ENCODE measurements around the gene MTSS2.
A peak's percentile ranks its signal among the peaks of the same experiment; 100 is the strongest.

Gene MTSS2

DNA sequence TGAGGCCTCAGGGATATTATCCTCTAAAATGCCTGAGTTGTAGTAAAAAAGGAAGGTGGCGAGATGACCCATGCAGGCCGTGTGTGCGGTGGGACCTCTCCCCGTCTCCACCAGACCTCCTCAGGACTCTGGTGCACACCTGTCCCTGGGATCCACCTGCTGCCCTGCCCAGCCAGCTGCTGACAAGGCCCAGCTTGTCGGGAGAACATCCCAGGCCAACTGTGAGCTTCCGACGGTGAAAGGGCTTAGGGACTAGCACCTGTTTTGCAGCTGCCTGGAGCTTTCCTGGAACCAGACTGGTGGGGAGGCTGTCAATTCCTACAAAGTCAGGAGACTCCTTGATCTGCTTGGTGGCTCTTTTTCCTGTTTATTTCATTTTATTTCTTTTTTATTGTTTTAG, 27.9 kb downstream of the MTSS2 start:
- TF ChIP-seq, protein P1, sequence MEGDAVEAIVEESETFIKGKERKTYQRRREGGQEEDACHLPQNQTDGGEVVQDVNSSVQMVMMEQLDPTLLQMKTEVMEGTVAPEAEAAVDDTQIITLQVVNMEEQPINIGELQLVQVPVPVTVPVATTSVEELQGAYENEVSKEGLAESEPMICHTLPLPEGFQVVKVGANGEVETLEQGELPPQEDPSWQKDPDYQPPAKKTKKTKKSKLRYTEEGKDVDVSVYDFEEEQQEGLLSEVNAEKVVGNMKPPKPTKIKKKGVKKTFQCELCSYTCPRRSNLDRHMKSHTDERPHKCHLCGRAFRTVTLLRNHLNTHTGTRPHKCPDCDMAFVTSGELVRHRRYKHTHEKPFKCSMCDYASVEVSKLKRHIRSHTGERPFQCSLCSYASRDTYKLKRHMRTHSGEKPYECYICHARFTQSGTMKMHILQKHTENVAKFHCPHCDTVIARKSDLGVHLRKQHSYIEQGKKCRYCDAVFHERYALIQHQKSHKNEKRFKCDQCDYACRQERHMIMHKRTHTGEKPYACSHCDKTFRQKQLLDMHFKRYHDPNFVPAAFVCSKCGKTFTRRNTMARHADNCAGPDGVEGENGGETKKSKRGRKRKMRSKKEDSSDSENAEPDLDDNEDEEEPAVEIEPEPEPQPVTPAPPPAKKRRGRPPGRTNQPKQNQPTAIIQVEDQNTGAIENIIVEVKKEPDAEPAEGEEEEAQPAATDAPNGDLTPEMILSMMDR (IDR thresholded peaks at IDR 0.05) = no peak
- H3K36me3 ChIP-seq = peaks cover 3 to 57% (median 3%) of the 10 kb centered on the region in 3 donors
- H3K9me3 ChIP-seq = no peaks in the 10 kb centered on the region
- no peaks in the 10 kb centered on the region for H3K27me3 ChIP-seq
- intact Hi-C loops (cut with DNase I; ENCODE audit: low total_unique reads) = loop anchor here (10.0 kb wide), 1 partner anchor 293 kb away; no protein-coding TSS in a partner anchor
- no peak overlapping the region for H3K27ac ChIP-seq
- peak in 1 of 2 donors; percentile 55 for DNase-seq
- H3K4me1 ChIP-seq = peaks cover 0 to 23% (median 13%) of the 10 kb centered on the region in 4 donors
- H3K4me3 ChIP-seq = no peak overlapping the region

DNA sequence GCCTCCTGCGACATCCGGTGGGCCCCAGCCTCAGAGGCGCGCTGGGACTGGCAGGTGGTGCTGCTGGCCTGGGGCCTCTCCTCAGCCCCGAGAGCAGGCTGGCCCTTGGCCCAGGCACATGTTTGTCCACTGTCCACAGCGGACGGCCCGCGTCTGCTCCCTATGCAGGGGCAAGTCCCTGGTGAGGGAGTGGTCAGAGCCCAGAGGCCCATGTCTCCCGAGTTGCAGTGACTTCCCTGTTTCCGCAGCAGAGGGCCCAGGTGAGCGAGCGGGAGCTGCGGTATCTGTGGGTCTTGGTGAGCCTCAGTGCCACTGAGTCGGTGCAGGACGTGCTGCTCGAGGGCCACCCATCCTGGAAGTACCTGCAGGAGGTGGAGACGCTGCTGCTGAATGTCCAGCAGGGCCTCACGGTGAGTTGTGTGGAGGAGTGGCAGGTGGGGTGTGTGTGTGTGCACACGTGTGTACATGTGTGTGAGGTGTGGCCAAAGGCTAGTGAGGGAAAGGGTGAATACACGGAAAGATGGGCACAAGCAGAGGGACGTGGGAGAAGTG, 29.1 kb downstream of the MTSS2 start:
- H3K27ac ChIP-seq = no peak overlapping the region
- no peak for DNase-seq
- H3K4me3 ChIP-seq = no peak overlapping the region
- TF ChIP-seq, protein P1 (IDR thresholded peaks at IDR 0.05) = no peak
- H3K4me1 ChIP-seq = peaks cover 0 to 12% (median 5%) of the 10 kb centered on the region in 4 donors
- intact Hi-C loops (cut with DNase I; ENCODE audit: low total_unique reads) = loop anchor here (10.0 kb wide), 1 partner anchor 292 kb away; no protein-coding TSS in a partner anchor
- no peaks in the 10 kb centered on the region for H3K27me3 ChIP-seq
- peaks cover 0 to 48% (median 0%) of the 10 kb centered on the region in 3 donors for H3K36me3 ChIP-seq
- no peaks in the 10 kb centered on the region for H3K9me3 ChIP-seq

DNA sequence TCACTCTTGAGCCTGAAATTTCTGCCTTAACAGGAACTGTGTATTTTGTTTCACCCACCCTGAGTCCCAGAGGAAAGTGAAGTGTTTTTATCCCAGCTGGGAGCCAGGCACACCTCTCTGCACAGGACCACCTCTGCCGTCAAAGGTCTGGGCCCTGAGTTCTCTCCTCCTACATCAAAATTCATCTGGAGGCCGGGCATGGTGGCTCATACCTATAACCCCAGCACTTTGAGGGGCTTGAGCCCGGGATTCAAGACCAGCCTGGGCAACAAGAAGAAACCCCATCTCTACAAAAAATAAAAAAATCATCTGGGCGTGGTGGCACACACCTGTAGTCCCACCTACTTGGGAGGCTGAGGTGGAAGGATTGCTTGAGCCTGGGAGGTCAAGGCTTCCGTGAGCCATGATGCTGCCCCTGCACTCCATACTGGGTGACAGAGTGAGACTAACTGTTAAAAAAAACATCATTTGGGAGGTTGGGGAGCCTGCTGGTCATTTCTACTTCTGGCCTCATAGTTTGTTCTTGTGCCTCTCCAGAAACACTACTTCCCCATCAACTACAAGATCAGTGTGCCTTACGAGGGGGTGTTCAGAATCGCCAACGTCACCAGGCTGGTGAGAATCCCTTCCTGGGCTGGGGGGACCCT, 29.7 kb downstream of the MTSS2 start:
- Histone ChIP-seq H3K4me3 (no peak overlapping the region), H3K27ac (no peak overlapping the region), H3K9me3 (no peaks in the 10 kb centered on the region), H3K4me1 (peaks cover 0 to 12% (median 5%) of the 10 kb centered on the region in 4 donors), H3K36me3 (peaks cover 0 to 45% (median 0%) of the 10 kb centered on the region in 3 donors), H3K27me3 (no peaks in the 10 kb centered on the region)
- TF ChIP-seq, protein P1 (IDR thresholded peaks at IDR 0.05) = no peak
- intact Hi-C loops (cut with DNase I; ENCODE audit: low total_unique reads) = loop anchor here (10.0 kb wide), 1 partner anchor 291 kb away; no protein-coding TSS in a partner anchor
- DNase-seq = no peak

DNA sequence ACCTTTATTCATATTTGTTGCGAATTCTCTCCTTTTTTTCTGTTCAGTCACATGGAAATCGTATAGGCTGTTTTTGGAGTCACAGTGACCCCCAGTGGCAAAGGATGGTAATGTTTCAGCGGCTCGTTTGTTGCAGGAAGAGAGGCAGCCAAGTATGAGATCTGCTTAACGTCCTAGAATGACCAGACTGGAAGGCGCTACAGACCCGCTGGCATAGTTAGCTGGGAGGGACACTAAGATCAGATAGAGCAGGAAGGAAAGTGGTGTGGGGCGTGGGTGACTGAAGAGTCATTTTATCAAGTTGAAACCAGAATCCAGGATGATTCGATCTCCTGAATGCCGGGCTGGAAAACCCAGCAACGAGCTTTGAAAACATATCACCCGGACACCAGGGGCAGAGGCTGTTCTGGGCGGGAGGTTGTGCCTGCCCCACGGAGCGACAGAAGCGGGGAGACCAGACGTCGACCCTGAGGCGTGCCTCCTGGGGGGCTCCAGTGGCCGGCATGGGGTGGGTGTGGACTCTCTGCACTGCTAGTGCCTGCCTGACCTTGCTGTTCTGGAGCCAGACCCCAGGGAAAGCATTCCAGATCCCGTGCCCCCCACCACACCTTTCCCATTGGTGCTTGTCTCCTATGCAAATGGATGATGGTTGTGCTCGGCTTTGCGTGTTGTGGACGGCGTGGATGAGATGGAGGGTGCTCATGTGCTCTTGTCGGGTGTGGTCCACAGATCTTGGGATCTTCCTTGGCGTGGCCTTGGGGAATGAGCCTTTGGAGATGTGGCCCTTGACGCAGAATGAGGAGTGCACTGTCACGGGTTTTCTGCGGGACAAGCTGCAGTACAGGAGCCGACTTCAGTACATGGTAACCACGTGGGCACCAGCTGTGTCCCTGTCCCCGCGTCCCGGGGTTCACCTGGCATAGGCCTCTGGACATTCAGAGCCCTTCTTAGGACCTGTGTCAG, 31.8 kb downstream of the MTSS2 start:
- TF ChIP-seq, protein P1 (IDR thresholded peaks at IDR 0.05) = peak; percentile 87 to 96
- no peaks in the 10 kb centered on the region for H3K9me3 ChIP-seq
- H3K4me1 ChIP-seq = peaks cover 0 to 6% (median 5%) of the 10 kb centered on the region in 4 donors
- H3K27me3 ChIP-seq = no peaks in the 10 kb centered on the region
- H3K27ac ChIP-seq = peak overlapping the region; percentile 40 to 41
- intact Hi-C loops (cut with DNase I; ENCODE audit: low total_unique reads) = loop anchor here (5.0 to 10.0 kb wide), 3 partner anchors 87 to 289 kb away; no protein-coding TSS in a partner anchor
- H3K36me3 ChIP-seq = peaks cover 0 to 39% (median 0%) of the 10 kb centered on the region in 3 donors
- H3K4me3 ChIP-seq = peak overlapping the region in 1 of 2 donors; percentile 17
- DNase-seq = peak; percentile 86 to 91

DNA sequence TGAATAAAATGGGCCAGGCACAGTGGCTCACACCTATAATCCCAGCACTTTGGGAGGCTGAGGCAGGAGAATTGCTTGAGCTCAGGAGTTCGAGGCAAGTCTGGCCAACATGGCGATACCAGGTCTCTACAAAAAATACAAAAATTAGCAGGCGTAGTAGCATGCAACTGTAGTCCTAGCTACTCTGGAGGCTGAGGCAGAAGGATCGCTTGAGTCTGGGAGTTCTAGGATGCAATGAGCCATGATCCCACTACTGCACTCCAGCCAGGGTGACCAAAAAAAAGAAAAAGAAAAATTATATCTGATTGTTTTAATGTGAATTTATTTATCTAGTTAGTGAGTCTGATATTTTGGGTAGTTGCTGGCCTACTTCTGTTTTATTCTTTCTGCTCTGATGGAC, 32.4 kb downstream of the MTSS2 start:
- no peak overlapping the region for H3K27ac ChIP-seq
- TF ChIP-seq, protein P1 (IDR thresholded peaks at IDR 0.05) = no peak
- intact Hi-C loops (cut with DNase I; ENCODE audit: low total_unique reads) = loop anchor here (5.0 to 10.0 kb wide), 3 partner anchors 86 to 289 kb away; no protein-coding TSS in a partner anchor
- DNase-seq = no peak
- peaks cover 0 to 32% (median 0%) of the 10 kb centered on the region in 3 donors for H3K36me3 ChIP-seq
- no peaks in the 10 kb centered on the region for H3K9me3 ChIP-seq
- H3K4me1 ChIP-seq = peaks cover 0 to 6% (median 5%) of the 10 kb centered on the region in 4 donors
- no peak overlapping the region for H3K4me3 ChIP-seq
- H3K27me3 ChIP-seq = no peaks in the 10 kb centered on the region
